Measurements from ENCODE around the gene ACOXL.
"Not testable (repeated sequence)": the region's sequence is repeated elsewhere in the genome, so short reads cannot be mapped to it uniquely, and the experiment has no call there.

ACOXL gene

GRCh38 chr2:111068435-111069058, 336.2 kb downstream of the ACOXL start:
- Histone ChIP-seq H3K9me3 (ENCODE audit: control insufficient read depth, low read length) (no peaks in the 10 kb centered on the region), H3K27ac (no peak overlapping the region), H3K79me2 (no peaks in the 10 kb centered on the region), H3K9ac (no peak overlapping the region), H3K4me1 (no peaks in the 10 kb centered on the region), H3K36me3 (ENCODE audit: control insufficient read depth, insufficient read depth, low read length) (no peaks in the 10 kb centered on the region), H3K4me3 (ENCODE audit: low read depth, low read length) (no peak overlapping the region), H2AFZ (no peak overlapping the region), H3K4me2 (ENCODE audit: low read length) (no peak overlapping the region), H3K27me3 (ENCODE audit: control insufficient read depth, insufficient read depth, low read length) (no peaks in the 10 kb centered on the region)
- no peak for TF ChIP-seq CTCF (IDR thresholded peaks at IDR 0.05)

- no peak overlapping the region for H3K4me2 ChIP-seq (ENCODE audit: low read length)
- no peaks in the 10 kb centered on the region for H3K4me1 ChIP-seq
- no peaks in the 10 kb centered on the region for H3K27me3 ChIP-seq (ENCODE audit: control insufficient read depth, insufficient read depth, low read length)
- H3K79me2 ChIP-seq = no peaks in the 10 kb centered on the region
- no peak overlapping the region for H3K9ac ChIP-seq
- no peaks in the 10 kb centered on the region for H3K9me3 ChIP-seq (ENCODE audit: control insufficient read depth, low read length)
- no peak overlapping the region for H3K4me3 ChIP-seq (ENCODE audit: low read depth, low read length)
- no peak for TF ChIP-seq CTCF (IDR thresholded peaks at IDR 0.05)
- no peaks in the 10 kb centered on the region for H3K36me3 ChIP-seq (ENCODE audit: control insufficient read depth, insufficient read depth, low read length)
- no peak overlapping the region for H2AFZ ChIP-seq
- H3K27ac ChIP-seq = no peak overlapping the region
Observed at GRCh38 chr2:111069722-111070121, 337.3 kb downstream of the ACOXL start.

GRCh38 chr2:111071600-111072171, 339.3 kb downstream of the ACOXL start:
- H3K4me3 ChIP-seq (ENCODE audit: low read depth, low read length) = no peak overlapping the region
- H3K9me3 ChIP-seq (ENCODE audit: control insufficient read depth, low read length) = peaks cover 3% of the 10 kb centered on the region
- H3K79me2 ChIP-seq = no peaks in the 10 kb centered on the region
- H3K27ac ChIP-seq = no peak overlapping the region
- no peaks in the 10 kb centered on the region for H3K36me3 ChIP-seq (ENCODE audit: control insufficient read depth, insufficient read depth, low read length)
- no peak overlapping the region for H2AFZ ChIP-seq
- no peaks in the 10 kb centered on the region for H3K4me1 ChIP-seq
- H3K9ac ChIP-seq = no peak overlapping the region
- TF ChIP-seq CTCF (IDR thresholded peaks at IDR 0.05) = no peak
- no peak overlapping the region for H3K4me2 ChIP-seq (ENCODE audit: low read length)
- H3K27me3 ChIP-seq (ENCODE audit: control insufficient read depth, insufficient read depth, low read length) = no peaks in the 10 kb centered on the region

- H3K27ac ChIP-seq = no peak overlapping the region
- H3K4me2 ChIP-seq (ENCODE audit: low read length) = no peak overlapping the region
- TF ChIP-seq CTCF (IDR thresholded peaks at IDR 0.05) = no peak
- no peak overlapping the region for H2AFZ ChIP-seq
- no peak overlapping the region for H3K9ac ChIP-seq
- H3K4me3 ChIP-seq (ENCODE audit: low read depth, low read length) = no peak overlapping the region
- peaks cover 3% of the 10 kb centered on the region for H3K9me3 ChIP-seq (ENCODE audit: control insufficient read depth, low read length)
- H3K79me2 ChIP-seq = no peaks in the 10 kb centered on the region
- no peaks in the 10 kb centered on the region for H3K4me1 ChIP-seq
- H3K36me3 ChIP-seq (ENCODE audit: control insufficient read depth, insufficient read depth, low read length) = no peaks in the 10 kb centered on the region
- no peaks in the 10 kb centered on the region for H3K27me3 ChIP-seq (ENCODE audit: control insufficient read depth, insufficient read depth, low read length)
Observed at GRCh38 chr2:111072220-111072871, 340.0 kb downstream of the ACOXL start.

GRCh38 chr2:111082659-111083058, 350.3 kb downstream of the ACOXL start:
- H2AFZ ChIP-seq; H3K36me3 ChIP-seq (ENCODE audit: control insufficient read depth, insufficient read depth, low read length); H3K9ac ChIP-seq; H3K27me3 ChIP-seq (ENCODE audit: control insufficient read depth, insufficient read depth, low read length); H3K9me3 ChIP-seq (ENCODE audit: control insufficient read depth, low read length); H3K4me2 ChIP-seq (ENCODE audit: low read length); H3K79me2 ChIP-seq; H3K27ac ChIP-seq; H3K4me3 ChIP-seq (ENCODE audit: low read depth, low read length); H3K4me1 ChIP-seq: not testable (repeated sequence)
